Head of caudate nucleus (tissue), 42 donors: ENCODE results near the gene UEVLD.

Experiments used
- DNase-seq, 42 donors: peaks; one replicate each; pipeline versions ENCODE4 v3.0.0 to v3.0.0-alpha.2; 2020 to 2021; ENCODE audit warnings: mixed read lengths in 7 of 42
- intact Hi-C: fragments of 100-400 bp; cut with DNase I; formaldehyde crosslinking; loops from one replicate; pipeline ENCODE4 v1.15.0; 2022

The UEVLD gene

DNA sequence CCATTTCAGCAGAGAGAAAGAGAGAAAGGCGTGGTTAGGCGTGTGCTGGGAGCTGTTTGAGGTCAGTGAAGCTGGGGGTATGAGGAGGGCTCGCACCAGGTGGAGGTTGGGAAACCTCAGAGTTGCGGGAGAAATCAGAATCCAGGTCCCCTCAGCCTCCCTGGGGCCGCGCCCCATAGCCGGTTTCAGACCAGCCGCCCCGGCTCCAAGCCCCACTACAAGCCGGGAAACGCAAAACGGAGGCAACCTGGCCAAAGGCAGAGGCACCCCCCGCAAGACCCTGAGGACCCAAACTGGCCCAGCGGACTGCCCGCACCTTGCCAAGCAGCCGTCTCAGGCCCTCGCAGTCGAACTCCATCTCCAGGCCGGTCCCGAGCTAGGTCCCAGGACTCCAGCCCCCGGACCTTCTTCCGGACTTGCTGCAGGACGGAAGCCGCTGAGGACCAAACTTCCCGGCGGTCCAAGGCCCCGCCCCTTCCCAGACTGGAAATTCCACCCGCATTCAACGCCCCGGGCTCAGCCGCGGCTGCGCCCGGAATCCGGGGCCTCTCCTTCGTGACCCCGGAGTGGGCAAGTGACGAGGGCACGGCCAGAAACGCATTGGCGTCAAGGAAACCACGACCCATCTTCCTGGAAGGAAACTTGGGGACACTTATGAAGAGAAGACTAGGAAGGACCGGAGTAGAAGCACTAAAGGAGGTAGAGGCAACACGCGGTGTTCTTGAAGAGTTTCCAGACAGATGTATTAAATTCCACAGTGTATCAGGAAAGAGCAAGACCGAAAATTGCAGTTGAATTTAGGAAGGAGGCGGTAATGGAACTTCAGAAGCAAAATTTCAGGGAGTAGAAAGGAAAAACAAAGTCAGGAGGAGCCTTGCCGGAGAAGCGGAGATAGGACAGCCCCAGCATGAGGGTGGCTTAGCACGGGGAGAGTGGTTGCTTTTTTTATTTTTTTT, at the start of gene UEVLD:
Gene UEVLD (minus strand): TSS at position 438 of the 956 bp plus-strand sequence. CDS start 80 bp downstream, at position 358.
- DNase-seq = peak; percentile 71 to 96 (median 90)
- intact Hi-C loops = loop anchor here (5.0 kb wide), 1 partner anchor 44 kb away; the partner anchor contains the start of gene SPTY2D1

DNA sequence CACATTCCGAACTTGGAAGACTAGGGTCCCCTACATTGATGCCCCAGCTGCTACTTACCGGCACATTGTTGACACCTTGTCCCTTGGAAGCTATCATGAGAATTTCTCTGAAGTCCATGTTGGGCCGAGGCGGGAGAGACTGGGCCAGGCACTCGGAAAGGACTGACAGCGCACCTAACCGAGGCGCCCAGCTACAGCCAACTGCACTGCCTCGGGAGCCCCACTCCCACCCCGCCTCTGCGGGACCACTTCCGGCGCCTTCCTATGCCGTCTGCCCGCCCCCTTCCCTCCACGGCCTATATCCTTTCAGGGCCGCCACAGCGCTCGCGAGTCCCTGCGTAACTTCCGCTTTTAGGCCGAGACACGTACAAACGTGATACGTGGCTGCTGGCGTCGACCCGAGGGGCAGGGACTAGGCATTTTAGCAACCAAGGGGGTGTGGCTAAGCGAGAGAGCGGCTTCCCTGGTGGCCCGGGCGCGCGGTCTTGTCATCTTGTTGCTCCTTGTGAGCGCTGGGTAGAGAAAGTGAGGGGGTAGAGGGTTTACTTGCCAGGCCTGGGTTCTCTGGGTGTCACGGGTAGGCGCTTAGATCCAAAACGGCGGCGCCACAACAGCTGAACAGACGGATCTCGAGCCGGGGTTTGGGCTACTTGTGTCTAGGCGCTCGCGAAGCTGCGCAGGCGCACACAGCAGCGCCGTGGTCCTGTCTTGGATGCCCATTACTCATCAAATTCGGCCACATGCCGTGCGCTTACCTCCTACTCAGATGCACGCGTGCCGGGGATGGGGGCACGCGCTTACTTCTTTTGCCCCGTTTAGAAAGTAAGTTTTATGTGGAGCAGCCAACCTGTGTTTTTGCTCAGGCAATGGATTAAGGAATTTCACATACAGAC, 45.9 kb upstream of the UEVLD start, which contains the start of gene SPTY2D1:
Gene SPTY2D1 (minus strand): TSS at position 203 of the 893 bp plus-strand sequence. CDS start 85 bp downstream, at position 118.
- DNase-seq = peak; percentile 98 to 100 (median 99)
- intact Hi-C loops = loop anchor here (5.0 kb wide), 3 partner anchors 47 to 112 kb away; partner anchors contain the start of genes TMEM86A and UEVLD

DNA sequence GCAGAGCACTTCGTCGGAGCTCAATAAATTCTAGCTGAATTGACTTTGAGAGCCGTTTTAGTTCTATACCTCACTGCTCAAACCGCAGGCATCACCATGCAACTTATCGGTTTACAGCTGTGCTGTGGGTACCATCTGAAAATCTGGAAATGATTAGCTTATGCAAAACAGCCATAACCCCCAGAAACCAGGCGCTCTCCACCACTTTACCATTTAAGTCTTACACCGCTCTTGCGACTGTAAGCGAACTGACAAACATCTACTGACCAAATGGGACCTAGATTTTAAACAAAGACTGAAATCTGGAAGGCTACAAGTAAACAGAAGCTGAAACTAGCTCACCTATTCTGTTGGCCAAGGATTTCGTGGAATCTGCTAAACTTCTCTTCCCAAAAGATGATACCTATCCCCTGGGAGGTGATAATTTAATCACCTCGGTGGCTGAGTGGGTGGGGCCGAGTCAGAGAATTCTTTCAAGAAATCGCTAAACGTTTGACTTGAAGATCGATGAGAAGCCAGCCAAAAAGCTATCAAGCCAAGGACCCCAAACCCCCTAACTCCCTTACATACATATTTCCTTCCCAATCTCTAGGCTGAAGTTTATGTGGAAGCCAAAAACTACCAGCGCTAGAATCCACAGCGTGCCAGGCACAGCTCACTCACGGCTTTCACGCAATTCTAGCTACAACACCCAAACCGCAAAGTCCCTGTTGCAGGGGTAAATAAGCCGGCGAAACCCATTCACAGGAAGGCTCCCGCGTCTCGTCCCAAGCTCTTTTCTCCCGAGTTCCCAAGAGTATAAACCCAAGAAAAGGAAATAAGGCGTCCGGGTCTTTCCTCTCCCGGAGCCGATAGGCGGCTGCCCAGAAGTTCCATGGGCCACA, 45.0 kb upstream of the UEVLD start:
- intact Hi-C loops = loop anchor here (5.0 kb wide), 3 partner anchors 46 to 111 kb away; partner anchors contain the start of genes TMEM86A and UEVLD
- peak in 4 of 42 donors; percentile 4 to 33 (median 13) for DNase-seq

- no peak for DNase-seq
Measured at GRCh38 chr11:18632841-18633240, 44.3 kb upstream of the UEVLD start.

DNA sequence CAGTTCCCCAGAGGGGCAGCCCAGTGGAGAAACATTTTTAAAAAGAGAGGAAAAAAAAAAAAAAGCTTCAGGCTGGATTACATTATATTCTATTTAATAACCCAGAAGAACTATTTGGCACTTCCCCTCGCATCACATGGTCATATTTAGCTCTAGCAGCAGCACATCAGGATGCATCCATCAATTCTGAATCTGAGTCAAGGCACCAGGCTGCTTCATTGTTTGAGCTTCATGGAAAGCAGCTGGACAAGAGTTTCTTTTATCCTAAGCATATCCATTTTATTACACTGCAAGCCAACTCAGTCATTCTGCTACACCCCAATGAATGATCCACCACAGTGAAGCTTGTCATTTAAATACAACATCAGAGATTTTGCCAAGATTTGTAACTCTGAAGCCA, 35.6 kb upstream of the UEVLD start:
- no peak for DNase-seq
- intact Hi-C loops = no loop called here

More at GRCh38 chr11:18632841-18633240, 44.3 kb upstream of the UEVLD start:
- intact Hi-C loops = loop anchor here (5.0 kb wide), 3 partner anchors 46 to 111 kb away; partner anchors contain the start of genes TMEM86A and UEVLD

- intact Hi-C loops = no loop called here
- DNase-seq = no peak
Measured at GRCh38 chr11:18623707-18624106, 35.2 kb upstream of the UEVLD start.

GRCh38 chr11:18618342-18619025, 29.9 kb upstream of the UEVLD start:
- intact Hi-C loops = no loop called here
- DNase-seq = no peak

- no peak for DNase-seq
- intact Hi-C loops = no loop called here
Measured at GRCh38 chr11:18617688-18618341, 29.3 kb upstream of the UEVLD start.

GRCh38 chr11:18615628-18616392, 27.3 kb upstream of the UEVLD start:
- no peak for DNase-seq
- intact Hi-C loops = no loop called here

DNA sequence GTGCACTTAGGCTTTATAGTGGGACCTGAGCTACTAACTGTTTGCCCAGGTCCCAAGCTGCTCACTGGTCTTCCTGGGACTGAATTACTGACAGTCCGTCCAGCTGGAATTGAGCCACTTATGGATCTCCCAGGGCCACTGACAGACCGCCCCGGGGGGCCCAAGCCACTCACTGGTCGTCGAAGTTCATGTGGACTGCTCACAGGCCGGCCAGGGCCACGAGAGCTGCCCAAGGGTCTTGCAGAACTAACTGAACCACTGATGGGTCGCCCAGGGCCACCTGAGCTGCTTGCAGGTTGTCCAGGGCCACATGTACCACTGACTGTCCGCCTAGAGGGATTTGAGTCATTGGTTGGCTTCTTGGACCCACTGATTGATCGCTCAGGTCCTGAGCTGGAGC, 26.1 kb upstream of the UEVLD start:
- intact Hi-C loops = no loop called here
- no peak for DNase-seq

DNA sequence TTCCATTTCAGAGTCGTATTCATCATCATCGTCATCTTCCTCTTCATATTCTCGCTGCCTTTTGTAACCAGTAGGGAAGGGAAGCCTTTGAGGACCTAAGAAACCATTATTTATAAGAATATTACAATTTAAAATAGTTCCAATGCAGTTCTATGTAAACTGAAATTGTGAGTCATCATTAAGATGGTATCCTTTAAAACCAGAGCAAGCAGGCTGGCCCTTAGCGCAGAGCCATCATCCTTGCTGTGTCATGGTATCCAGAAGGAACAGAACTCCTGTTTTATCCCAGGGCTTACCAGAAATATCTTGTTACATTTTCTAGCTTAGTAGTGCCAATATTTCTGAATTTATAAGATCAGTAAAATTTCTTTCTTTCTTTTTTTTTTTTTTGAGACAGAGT, 23.9 kb upstream of the UEVLD start:
- peak in 1 of 42 donors; percentile 5 for DNase-seq
- intact Hi-C loops = no loop called here

GRCh38 chr11:18611196-18611595, 22.7 kb upstream of the UEVLD start:
- peak in 1 of 42 donors; percentile 14 for DNase-seq
- intact Hi-C loops = no loop called here

- intact Hi-C loops = no loop called here
Measured at GRCh38 chr11:18608376-18608775, 19.8 kb upstream of the UEVLD start.

DNA sequence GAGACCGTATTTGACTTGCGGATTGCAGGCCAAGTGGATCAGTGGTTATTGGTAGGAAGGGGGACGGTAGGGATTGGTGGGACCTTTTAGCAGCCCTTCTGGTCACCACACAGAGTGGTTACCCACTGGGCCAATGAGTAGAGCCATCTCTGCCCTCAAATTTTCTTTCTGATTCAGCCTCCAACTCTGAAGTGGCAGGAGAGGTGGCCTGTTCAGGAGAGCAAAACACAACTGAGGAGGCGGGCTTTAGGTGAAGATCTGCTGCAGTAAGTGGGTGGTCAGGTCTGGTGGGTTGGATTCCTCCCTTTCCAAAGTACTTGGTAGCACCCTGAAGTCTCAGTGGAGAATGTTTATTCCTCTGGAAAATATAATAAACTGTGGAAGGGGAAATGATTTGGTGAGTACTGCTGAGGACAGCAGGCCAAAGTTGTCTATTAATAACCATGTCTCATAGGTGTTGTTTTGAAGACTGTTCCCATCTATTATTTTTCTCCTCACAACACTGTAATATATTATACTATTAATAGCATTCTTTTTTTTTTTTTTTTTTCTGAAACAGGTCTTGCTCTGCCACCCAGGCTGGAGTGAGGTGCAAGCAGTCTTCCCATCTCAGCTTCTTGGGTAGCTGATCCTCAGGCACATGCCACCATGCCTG, 12.5 kb upstream of the UEVLD start:
- intact Hi-C loops = no loop called here
- peak in 1 of 42 donors; percentile 21 for DNase-seq

More at GRCh38 chr11:18608376-18608775, 19.8 kb upstream of the UEVLD start:
- no peak for DNase-seq

DNA sequence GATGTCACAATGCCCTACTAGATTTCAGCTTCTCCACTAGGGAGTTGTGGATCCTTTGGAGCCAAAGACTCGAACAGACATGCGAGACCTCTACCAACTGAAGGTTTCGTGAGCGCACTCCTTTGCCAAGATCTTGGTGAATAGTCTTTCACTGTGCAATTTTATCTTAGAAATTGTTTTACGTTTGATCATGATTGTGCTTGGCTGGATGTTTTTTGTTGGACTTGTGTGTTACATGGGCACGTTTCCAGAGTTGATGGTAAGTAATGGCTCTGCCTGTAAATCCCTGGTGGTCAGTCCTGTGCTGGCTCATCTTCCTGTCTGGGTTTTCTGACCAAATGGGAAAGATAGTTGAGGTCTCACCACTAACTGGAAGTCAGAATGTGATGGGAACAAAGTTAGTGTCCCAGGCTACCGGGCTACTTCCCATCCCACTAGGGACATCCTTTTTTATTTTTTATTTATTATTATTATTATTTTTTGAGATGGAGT, 11.3 kb upstream of the UEVLD start, which contains the start of gene MISFA:
Gene MISFA (plus strand): TSS at position 51 of the 492 bp plus-strand sequence. CDS start 140 bp downstream, at position 191.
- intact Hi-C loops = no loop called here
- DNase-seq = peak in 1 of 42 donors; percentile 2
